ENCODE measurements around the gene NRN1L.
"Not testable (repeated sequence)": the region's sequence is repeated elsewhere in the genome, so short reads cannot be mapped to it uniquely, and the experiment has no call there.

The NRN1L gene

GRCh38 chr16:67882374-67883145 is 2.1 kb upstream of the NRN1L start:
- DNase-seq (ENCODE audit: low read depth) = no peak

GRCh38 chr16:67883146-67883871 is 1.4 kb upstream of the NRN1L start:
- DNase-seq (ENCODE audit: low read depth) = no peak

- DNase-seq (ENCODE audit: low read depth) = peak; percentile 45
Observed at GRCh38 chr16:67883872-67884261, 818 bp upstream of the NRN1L start.

- DNase-seq (ENCODE audit: low read depth) = no peak
Observed at GRCh38 chr16:67885545-67885944, 860 bp downstream of the NRN1L start.

- DNase-seq (ENCODE audit: low read depth) = no peak
Observed at GRCh38 chr16:67885976-67886375, 1.3 kb downstream of the NRN1L start.

- no peak for DNase-seq (ENCODE audit: low read depth)
Observed at GRCh38 chr16:67886387-67886786, 1.7 kb downstream of the NRN1L start.

GRCh38 chr16:67888331-67888730 is 3.6 kb downstream of the NRN1L start:
- no peak for DNase-seq (ENCODE audit: low read depth)

GRCh38 chr16:67892375-67892774 is 7.7 kb downstream of the NRN1L start:
- DNase-seq (ENCODE audit: low read depth) = no peak

GRCh38 chr16:67892899-67893742 is 8.4 kb downstream of the NRN1L start, which contains the start of gene PSKH1:
PSKH1 (plus strand) TSS chr16:67893254; CDS start chr16:67908750, 15,496 bp downstream.
- DNase-seq (ENCODE audit: low read depth) = peak; percentile 97

- DNase-seq (ENCODE audit: low read depth) = peak; percentile 40
Observed at GRCh38 chr16:67893743-67894399, 9.2 kb downstream of the NRN1L start.

- DNase-seq (ENCODE audit: low read depth) = peak; percentile 71
Observed at GRCh38 chr16:67897231-67897630, 12.5 kb downstream of the NRN1L start.

- no peak for DNase-seq (ENCODE audit: low read depth)
Observed at GRCh38 chr16:67901734-67902133, 17.0 kb downstream of the NRN1L start.

GRCh38 chr16:67902831-67903230 is 18.1 kb downstream of the NRN1L start:
- no peak for DNase-seq (ENCODE audit: low read depth)

- DNase-seq (ENCODE audit: low read depth) = no peak
Observed at GRCh38 chr16:67907397-67908180, 22.9 kb downstream of the NRN1L start.

GRCh38 chr16:67909056-67909742 is 24.5 kb downstream of the NRN1L start:
- no peak for DNase-seq (ENCODE audit: low read depth)

- DNase-seq (ENCODE audit: low read depth) = peak; percentile 58
Observed at GRCh38 chr16:67910158-67910557, 25.5 kb downstream of the NRN1L start.

- DNase-seq (ENCODE audit: low read depth) = no peak
Observed at GRCh38 chr16:67914758-67915495, 30.2 kb downstream of the NRN1L start.

GRCh38 chr16:67915496-67915769 is 30.7 kb downstream of the NRN1L start:
- not testable (repeated sequence) for DNase-seq (ENCODE audit: low read depth)

- DNase-seq (ENCODE audit: low read depth) = no peak
Observed at GRCh38 chr16:67915831-67916723, 31.4 kb downstream of the NRN1L start.

Data from iris pigment epithelial cell (primary cell).